Measurements from ENCODE around the gene CD52. TPM values are rescaled to one million over a fixed set of nuclear protein-coding genes. Genes with fewer than 3 reads are reported as not detected.

The CD52 gene
- 10 to 100 TPM in 1 of 2 donors, 1 to 10 TPM in 1; 7.0 to 16.1 TPM for total RNA-seq
- long read RNA-seq, donor 1, result 0 reads
- long read RNA-seq, donor 2, partial matches to known transcripts, result 0 of 1 reads
- long read RNA-seq, donor 2, other reads (novel, unspliced or antisense), result 0 of 1 reads

- DNase-seq (ENCODE audit: low spot score), result no peak
- intact Hi-C loops (cut with DNase I), result no loop called here
Measured at GRCh38 chr1:26317612-26318337, at the start of gene CD52. Gene CD52, plus strand, starts transcription at chr1:26317958. Its CDS starts 60 bp downstream, at chr1:26318018.

- intact Hi-C loops (cut with DNase I), result no loop called here
- DNase-seq (ENCODE audit: low spot score), result no peak
Measured at GRCh38 chr1:26268290-26269197, 49.2 kb upstream of the CD52 start.

GRCh38 chr1:26269198-26269550, 48.6 kb upstream of the CD52 start:
- intact Hi-C loops (cut with DNase I), result no loop called here
- no peak for DNase-seq (ENCODE audit: low spot score)

GRCh38 chr1:26274801-26275425, 42.8 kb upstream of the CD52 start:
- DNase-seq (ENCODE audit: low spot score), result no peak
- intact Hi-C loops (cut with DNase I), result loop anchor here (2.0 to 5.0 kb wide), 2 partner anchors 47 to 48 kb away; no protein-coding TSS in a partner anchor

GRCh38 chr1:26275580-26276431, 42.0 kb upstream of the CD52 start:
- DNase-seq (ENCODE audit: low spot score), result peak; percentile 94
- intact Hi-C loops (cut with DNase I), result loop anchor here in 1 of 2 donors (2.0 kb wide), 1 partner anchor 47 kb away; no protein-coding TSS in a partner anchor

GRCh38 chr1:26276432-26276838, 41.3 kb upstream of the CD52 start:
- DNase-seq (ENCODE audit: low spot score), result no peak
- intact Hi-C loops (cut with DNase I), result no loop called here

- intact Hi-C loops (cut with DNase I), result no loop called here
- no peak for DNase-seq (ENCODE audit: low spot score)
Measured at GRCh38 chr1:26277261-26277661, 40.5 kb upstream of the CD52 start.

- intact Hi-C loops (cut with DNase I), result no loop called here
- DNase-seq (ENCODE audit: low spot score), result no peak
Measured at GRCh38 chr1:26277719-26278118, 40.0 kb upstream of the CD52 start.

- intact Hi-C loops (cut with DNase I), result no loop called here
- DNase-seq (ENCODE audit: low spot score), result peak; percentile 93
Measured at GRCh38 chr1:26278303-26278702, 39.5 kb upstream of the CD52 start.

GRCh38 chr1:26278724-26279455, 38.9 kb upstream of the CD52 start:
- intact Hi-C loops (cut with DNase I), result no loop called here
- DNase-seq (ENCODE audit: low spot score), result no peak

- DNase-seq (ENCODE audit: low spot score), result peak; percentile 96
- intact Hi-C loops (cut with DNase I), result no loop called here
Measured at GRCh38 chr1:26279456-26280332, 38.1 kb upstream of the CD52 start, which contains the start of gene SH3BGRL3. Gene SH3BGRL3, plus strand, starts transcription at chr1:26280086. Its CDS starts 70 bp downstream, at chr1:26280156.

- intact Hi-C loops (cut with DNase I), result no loop called here
- DNase-seq (ENCODE audit: low spot score), result no peak
Measured at GRCh38 chr1:26280333-26281042, 37.3 kb upstream of the CD52 start.

GRCh38 chr1:26281091-26281958, 36.4 kb upstream of the CD52 start:
- intact Hi-C loops (cut with DNase I), result no loop called here

GRCh38 chr1:26281971-26282370, 35.8 kb upstream of the CD52 start:
- intact Hi-C loops (cut with DNase I), result no loop called here
- no peak for DNase-seq (ENCODE audit: low spot score)

More at GRCh38 chr1:26281091-26281958, 36.4 kb upstream of the CD52 start:
- DNase-seq (ENCODE audit: low spot score), result no peak

GRCh38 chr1:26282401-26282918, 35.3 kb upstream of the CD52 start:
- intact Hi-C loops (cut with DNase I), result no loop called here
- no peak for DNase-seq (ENCODE audit: low spot score)
